Stimulated activated naive CD8-positive, alpha-beta T cell treated with anti-CD3 and anti-CD28 coated beads, Interleukin-15, amount 100 ng/mL, for 72 hours (primary cell): ENCODE measurements around the gene ELP1.
"Not testable (repeated sequence)": the region's sequence is repeated elsewhere in the genome, so short reads cannot be mapped to it uniquely, and the experiment has no call there.

Source experiments
- ATAC-seq: fragments of 150-1000 bp; cut with Tn5 transposase; 2 replicates; pipeline ENCODE4 v1.10.0; 2021; ENCODE audit warnings: mild to moderate bottlenecking, moderate library complexity
- DNase-seq, 2 donors: peaks; one replicate each; pipeline ENCODE4 v3.0.0; 2021 to 2022
- H3K27ac Mint-ChIP-seq, 2 donors: one replicate each; pipeline ENCODE4 v1.8.0; 2022; ENCODE audit warnings: mild to moderate bottlenecking in 2 of 2, mixed read lengths in 2 of 2, moderate library complexity in 2 of 2
- H3K27me3 Mint-ChIP-seq: one replicate; pipeline ENCODE4 v1.8.0; 2022; ENCODE audit warnings: mixed read lengths
- H3K4me1 Mint-ChIP-seq: one replicate; pipeline ENCODE4 v1.8.0; 2022; ENCODE audit warnings: mild to moderate bottlenecking, mixed read lengths
- H3K4me3 Mint-ChIP-seq, 2 donors: one replicate each; pipeline ENCODE4 v1.8.0; 2022; ENCODE audit warnings: mild to moderate bottlenecking in 2 of 2, mixed read lengths in 2 of 2, moderate library complexity in 1 of 2
- H3K9me3 Mint-ChIP-seq, 2 donors: one replicate each; pipeline ENCODE4 v1.8.0; 2022; ENCODE audit warnings: mixed read lengths in 2 of 2

Gene ELP1, protein sequence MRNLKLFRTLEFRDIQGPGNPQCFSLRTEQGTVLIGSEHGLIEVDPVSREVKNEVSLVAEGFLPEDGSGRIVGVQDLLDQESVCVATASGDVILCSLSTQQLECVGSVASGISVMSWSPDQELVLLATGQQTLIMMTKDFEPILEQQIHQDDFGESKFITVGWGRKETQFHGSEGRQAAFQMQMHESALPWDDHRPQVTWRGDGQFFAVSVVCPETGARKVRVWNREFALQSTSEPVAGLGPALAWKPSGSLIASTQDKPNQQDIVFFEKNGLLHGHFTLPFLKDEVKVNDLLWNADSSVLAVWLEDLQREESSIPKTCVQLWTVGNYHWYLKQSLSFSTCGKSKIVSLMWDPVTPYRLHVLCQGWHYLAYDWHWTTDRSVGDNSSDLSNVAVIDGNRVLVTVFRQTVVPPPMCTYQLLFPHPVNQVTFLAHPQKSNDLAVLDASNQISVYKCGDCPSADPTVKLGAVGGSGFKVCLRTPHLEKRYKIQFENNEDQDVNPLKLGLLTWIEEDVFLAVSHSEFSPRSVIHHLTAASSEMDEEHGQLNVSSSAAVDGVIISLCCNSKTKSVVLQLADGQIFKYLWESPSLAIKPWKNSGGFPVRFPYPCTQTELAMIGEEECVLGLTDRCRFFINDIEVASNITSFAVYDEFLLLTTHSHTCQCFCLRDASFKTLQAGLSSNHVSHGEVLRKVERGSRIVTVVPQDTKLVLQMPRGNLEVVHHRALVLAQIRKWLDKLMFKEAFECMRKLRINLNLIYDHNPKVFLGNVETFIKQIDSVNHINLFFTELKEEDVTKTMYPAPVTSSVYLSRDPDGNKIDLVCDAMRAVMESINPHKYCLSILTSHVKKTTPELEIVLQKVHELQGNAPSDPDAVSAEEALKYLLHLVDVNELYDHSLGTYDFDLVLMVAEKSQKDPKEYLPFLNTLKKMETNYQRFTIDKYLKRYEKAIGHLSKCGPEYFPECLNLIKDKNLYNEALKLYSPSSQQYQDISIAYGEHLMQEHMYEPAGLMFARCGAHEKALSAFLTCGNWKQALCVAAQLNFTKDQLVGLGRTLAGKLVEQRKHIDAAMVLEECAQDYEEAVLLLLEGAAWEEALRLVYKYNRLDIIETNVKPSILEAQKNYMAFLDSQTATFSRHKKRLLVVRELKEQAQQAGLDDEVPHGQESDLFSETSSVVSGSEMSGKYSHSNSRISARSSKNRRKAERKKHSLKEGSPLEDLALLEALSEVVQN (N-terminal part only)

GRCh38 chr9:108933718-108934322 is at the start of gene ELP1:
Gene ELP1, minus strand, starts transcription at chr9:108934124. Its CDS starts 2,978 bp downstream, at chr9:108931146.
- Mint-ChIP-seq H3K9me3 (no peaks in the 10 kb centered on the region), H3K27ac (peak within 1 kb of the TSS; percentile 95 to 97), H3K4me1 (peaks cover 20% of the 10 kb centered on the region), H3K27me3 (no peaks in the 10 kb centered on the region), H3K4me3 (peak within 1 kb of the TSS; percentile 93 to 97)
- DNase-seq (peak; percentile 87 to 93), ATAC-seq (peak; percentile 92)

- no peak for DNase-seq
- Mint-ChIP-seq H3K27ac (peak overlapping the region in 1 of 2 donors; percentile 63), H3K9me3 (no peaks in the 10 kb centered on the region), H3K27me3 (no peaks in the 10 kb centered on the region), H3K4me3 (no peak overlapping the region), H3K4me1 (no peaks in the 10 kb centered on the region)
- no peak for ATAC-seq
Observed at GRCh38 chr9:108980893-108981292, 47.0 kb upstream of the ELP1 start.

DNA sequence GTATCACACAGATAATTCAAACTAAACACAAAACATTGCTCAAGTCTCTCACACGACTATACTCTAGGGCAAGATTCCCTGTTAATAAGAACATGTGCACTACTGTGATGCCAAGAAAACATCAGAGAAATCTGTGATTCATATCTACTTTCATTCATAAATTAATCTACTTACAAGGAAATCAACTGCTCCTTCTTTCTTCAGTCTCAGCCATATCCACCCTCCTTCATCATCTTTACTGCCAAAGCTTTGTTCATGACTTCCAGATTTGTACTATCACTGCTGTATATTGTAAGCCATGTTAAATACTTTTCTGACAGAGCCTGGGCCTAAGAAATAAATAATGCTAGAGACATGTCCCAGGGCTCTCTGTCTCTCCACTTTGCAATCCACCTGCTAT is 44.3 kb upstream of the ELP1 start:
- Mint-ChIP-seq H3K4me1 (no peaks in the 10 kb centered on the region), H3K9me3 (no peaks in the 10 kb centered on the region), H3K27ac (no peak overlapping the region), H3K4me3 (no peak overlapping the region), H3K27me3 (no peaks in the 10 kb centered on the region)
- no peak for DNase-seq
- no peak for ATAC-seq

- Mint-ChIP-seq H3K9me3 (peaks cover 14 to 16% of the 10 kb centered on the region in 2 donors), H3K4me1 (no peaks in the 10 kb centered on the region), H3K27me3 (no peaks in the 10 kb centered on the region), H3K27ac (no peak overlapping the region), H3K4me3 (no peak overlapping the region)
- DNase-seq (no peak), ATAC-seq (no peak)
Observed at GRCh38 chr9:108973895-108974294, 40.0 kb upstream of the ELP1 start.

DNA sequence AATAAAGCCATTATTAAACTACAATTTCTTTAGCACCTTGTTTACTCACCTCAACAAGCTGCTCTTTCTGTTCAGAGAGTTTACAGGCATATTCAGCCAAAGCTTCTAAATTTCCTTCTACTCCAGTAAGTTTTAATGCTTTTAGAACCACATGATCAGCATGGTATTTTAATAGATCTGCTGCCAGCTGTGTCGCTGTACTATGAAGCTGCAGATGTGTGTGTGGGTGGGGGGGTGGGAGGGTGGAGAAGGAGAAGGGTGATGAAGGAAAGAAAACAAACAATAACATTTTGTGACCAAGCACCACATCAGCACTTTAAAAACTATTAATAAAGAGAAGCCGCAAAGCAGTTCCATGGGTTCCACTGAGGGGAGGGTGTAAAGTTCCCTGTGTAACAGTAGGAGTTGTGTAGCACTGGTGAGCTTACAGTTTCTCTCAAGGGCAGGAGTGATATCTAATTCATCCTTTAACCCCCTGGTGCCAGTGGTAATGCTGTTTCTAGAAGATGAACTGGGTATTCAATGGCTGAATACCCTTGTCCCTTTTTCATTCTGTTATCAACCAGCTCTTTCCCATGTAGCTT is 38.8 kb upstream of the ELP1 start:
- ATAC-seq: no peak

DNA sequence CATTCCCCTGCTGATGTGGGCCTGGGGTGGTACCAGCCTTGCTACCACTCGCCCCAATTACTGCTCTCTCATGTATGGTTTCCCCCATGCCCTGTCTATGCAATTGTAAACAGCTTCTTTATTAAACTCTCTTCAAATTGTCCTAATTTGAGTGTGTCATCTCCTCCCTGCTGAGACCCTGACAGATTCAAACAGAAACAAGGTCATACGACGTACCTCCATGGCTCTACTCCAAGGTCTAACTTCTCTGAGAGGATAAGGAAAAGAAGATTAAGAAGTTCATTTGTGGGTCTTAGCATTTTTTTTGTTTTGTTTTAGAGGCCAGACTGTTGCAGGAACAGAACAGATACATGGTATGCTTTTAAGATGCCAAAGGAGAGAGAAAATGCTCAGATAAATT is 38.3 kb upstream of the ELP1 start:
- no peak for DNase-seq
- no peaks in the 10 kb centered on the region for H3K4me1 Mint-ChIP-seq
- H3K4me3 Mint-ChIP-seq: no peak overlapping the region
- no peak overlapping the region for H3K27ac Mint-ChIP-seq
- no peak for ATAC-seq
- no peaks in the 10 kb centered on the region for H3K27me3 Mint-ChIP-seq
- H3K9me3 Mint-ChIP-seq: peaks cover 14 to 16% of the 10 kb centered on the region in 2 donors

More for the DNA sequence above, 38.8 kb upstream of the ELP1 start:
- no peak for DNase-seq
- Mint-ChIP-seq H3K4me3 (no peak overlapping the region), H3K9me3 (peaks cover 14 to 16% of the 10 kb centered on the region in 2 donors), H3K27me3 (no peaks in the 10 kb centered on the region), H3K4me1 (no peaks in the 10 kb centered on the region), H3K27ac (no peak overlapping the region)

GRCh38 chr9:108971392-108971791 is 37.5 kb upstream of the ELP1 start:
- not testable (repeated sequence) for H3K27me3 Mint-ChIP-seq, ATAC-seq, H3K27ac Mint-ChIP-seq, DNase-seq, H3K4me1 Mint-ChIP-seq, H3K4me3 Mint-ChIP-seq
- H3K9me3 Mint-ChIP-seq: peaks cover 14 to 16% of the 10 kb centered on the region in 2 donors

DNA sequence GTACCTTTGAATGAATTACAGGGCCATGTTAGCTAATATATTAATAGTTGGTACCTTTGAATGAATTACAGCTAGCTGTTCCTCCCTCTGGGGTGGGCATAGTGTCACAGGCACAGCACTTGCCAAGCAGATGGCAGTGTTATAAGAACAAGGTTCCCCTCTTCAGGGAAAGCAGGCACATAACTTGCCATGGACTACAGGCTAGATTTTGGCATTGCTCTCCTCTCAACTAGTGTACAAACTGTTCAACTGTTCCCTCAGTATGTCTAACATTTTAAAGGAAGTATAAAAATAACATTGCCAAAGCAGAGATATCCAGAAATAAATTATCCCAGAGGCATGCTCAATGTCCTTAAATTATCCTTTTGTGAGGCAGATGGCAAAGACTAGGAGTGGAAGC is 34.0 kb upstream of the ELP1 start:
- DNase-seq (no peak), ATAC-seq (no peak)
- peaks cover 14 to 16% of the 10 kb centered on the region in 2 donors for H3K9me3 Mint-ChIP-seq
- H3K4me1 Mint-ChIP-seq: no peaks in the 10 kb centered on the region
- H3K27ac Mint-ChIP-seq: no peak overlapping the region
- no peak overlapping the region for H3K4me3 Mint-ChIP-seq
- H3K27me3 Mint-ChIP-seq: no peaks in the 10 kb centered on the region

DNA sequence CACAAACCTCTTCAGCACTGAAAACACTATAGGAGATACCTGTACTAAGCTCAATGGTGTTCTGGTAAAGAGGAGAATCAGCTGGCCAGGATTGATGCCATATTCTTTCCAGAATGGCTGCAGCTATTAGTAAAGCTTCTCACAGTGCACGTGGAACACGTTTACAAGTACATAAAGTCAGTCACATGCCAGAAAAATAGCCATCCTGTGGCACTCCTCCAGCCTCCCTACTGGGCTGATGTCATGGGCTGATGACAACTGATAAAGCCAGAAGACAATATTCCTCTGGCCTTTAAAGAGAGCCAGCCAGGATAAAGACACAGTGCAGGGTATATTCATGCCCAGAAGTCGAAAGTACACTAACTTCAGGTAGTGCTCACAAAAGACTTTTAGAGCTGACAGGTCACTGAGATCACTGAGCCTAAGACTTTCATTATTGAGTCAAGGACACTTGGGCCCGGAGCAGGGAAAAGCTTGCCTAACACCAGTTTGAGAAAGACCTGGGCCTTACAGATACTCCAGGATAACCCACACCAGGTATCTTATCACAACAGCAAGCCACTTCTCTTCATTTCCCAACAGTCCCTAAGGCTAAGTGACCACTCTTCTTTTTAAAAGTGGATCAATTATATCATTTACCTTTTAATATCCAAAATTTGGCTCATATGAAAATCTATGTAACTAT is 29.7 kb upstream of the ELP1 start:
- DNase-seq: no peak
- no peak for ATAC-seq
- Mint-ChIP-seq H3K4me3 (no peak overlapping the region), H3K27me3 (no peaks in the 10 kb centered on the region), H3K27ac (no peak overlapping the region), H3K4me1 (no peaks in the 10 kb centered on the region), H3K9me3 (no peaks in the 10 kb centered on the region)

- Mint-ChIP-seq H3K4me1 (no peaks in the 10 kb centered on the region), H3K27me3 (no peaks in the 10 kb centered on the region), H3K9me3 (no peaks in the 10 kb centered on the region), H3K27ac (no peak overlapping the region), H3K4me3 (no peak overlapping the region)
- no peak for ATAC-seq
- no peak for DNase-seq
Observed at GRCh38 chr9:108961151-108961550, 27.2 kb upstream of the ELP1 start.

GRCh38 chr9:108960331-108960730 is 26.4 kb upstream of the ELP1 start:
- Mint-ChIP-seq H3K27me3 (no peaks in the 10 kb centered on the region), H3K4me3 (no peak overlapping the region), H3K4me1 (no peaks in the 10 kb centered on the region), H3K27ac (no peak overlapping the region), H3K9me3 (no peaks in the 10 kb centered on the region)
- DNase-seq: no peak
- no peak for ATAC-seq

DNA sequence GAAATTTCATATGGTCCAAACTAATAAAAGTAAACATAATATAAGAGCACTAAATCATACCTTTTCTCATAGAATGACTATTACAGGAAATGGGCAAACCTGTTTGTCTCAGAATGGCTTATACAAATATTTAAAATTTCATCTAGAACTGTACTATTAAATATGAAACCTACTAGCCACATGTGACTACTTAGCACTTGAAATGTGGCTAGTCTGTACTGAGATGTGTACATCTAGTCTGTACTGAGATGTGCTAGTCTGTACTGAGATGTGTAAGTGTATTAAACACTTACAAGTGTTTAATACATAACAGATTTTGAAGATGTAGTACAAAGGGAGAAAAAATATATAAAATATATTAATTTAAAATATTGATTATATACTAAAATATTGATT is 22.7 kb upstream of the ELP1 start:
- Mint-ChIP-seq H3K9me3 (no peaks in the 10 kb centered on the region), H3K27me3 (no peaks in the 10 kb centered on the region), H3K4me1 (no peaks in the 10 kb centered on the region), H3K27ac (no peak overlapping the region), H3K4me3 (no peak overlapping the region)
- peak; percentile 84 for ATAC-seq
- DNase-seq: no peak

- no peaks in the 10 kb centered on the region for H3K27me3 Mint-ChIP-seq
- ATAC-seq (no peak), DNase-seq (no peak)
- H3K9me3 Mint-ChIP-seq: no peaks in the 10 kb centered on the region
- H3K4me1 Mint-ChIP-seq: no peaks in the 10 kb centered on the region
- no peak overlapping the region for H3K27ac Mint-ChIP-seq
- H3K4me3 Mint-ChIP-seq: no peak overlapping the region
Observed at GRCh38 chr9:108956022-108956630, 22.2 kb upstream of the ELP1 start.

GRCh38 chr9:108953983-108954574 is 20.2 kb upstream of the ELP1 start:
- ATAC-seq: no peak
- DNase-seq: no peak
- Mint-ChIP-seq H3K27me3 (no peaks in the 10 kb centered on the region), H3K27ac (no peak overlapping the region), H3K4me3 (no peak overlapping the region), H3K9me3 (no peaks in the 10 kb centered on the region), H3K4me1 (no peaks in the 10 kb centered on the region)
